MM.1S (cell line): ENCODE results near the gene WRAP73.

ENCODE experiments used
- EZH2 ChIP-seq: fragments of 300-600 bp; sonication (generic); optimal IDR thresholded peaks from 2 replicates; pipeline ENCODE3; 2017; ENCODE audit warnings: low read depth, mild to moderate bottlenecking, antibody characterized with exemption, low read length, mixed read lengths
- EZH2phosphoT487 ChIP-seq: fragments of 300-600 bp; sonication (generic); IDR thresholded peaks from 2 replicates; pipeline ENCODE4 v1.6.1; 2018; ENCODE audit warnings: antibody characterized with exemption, low read length
- TF ChIP-seq, protein P1 (sequence below): fragments of 300-600 bp; sonication (generic); IDR thresholded peaks from 2 replicates; pipeline ENCODE4 v1.5.1; 2016; ENCODE audit warnings: antibody characterized with exemption, low read length, mixed read lengths

DNA sequence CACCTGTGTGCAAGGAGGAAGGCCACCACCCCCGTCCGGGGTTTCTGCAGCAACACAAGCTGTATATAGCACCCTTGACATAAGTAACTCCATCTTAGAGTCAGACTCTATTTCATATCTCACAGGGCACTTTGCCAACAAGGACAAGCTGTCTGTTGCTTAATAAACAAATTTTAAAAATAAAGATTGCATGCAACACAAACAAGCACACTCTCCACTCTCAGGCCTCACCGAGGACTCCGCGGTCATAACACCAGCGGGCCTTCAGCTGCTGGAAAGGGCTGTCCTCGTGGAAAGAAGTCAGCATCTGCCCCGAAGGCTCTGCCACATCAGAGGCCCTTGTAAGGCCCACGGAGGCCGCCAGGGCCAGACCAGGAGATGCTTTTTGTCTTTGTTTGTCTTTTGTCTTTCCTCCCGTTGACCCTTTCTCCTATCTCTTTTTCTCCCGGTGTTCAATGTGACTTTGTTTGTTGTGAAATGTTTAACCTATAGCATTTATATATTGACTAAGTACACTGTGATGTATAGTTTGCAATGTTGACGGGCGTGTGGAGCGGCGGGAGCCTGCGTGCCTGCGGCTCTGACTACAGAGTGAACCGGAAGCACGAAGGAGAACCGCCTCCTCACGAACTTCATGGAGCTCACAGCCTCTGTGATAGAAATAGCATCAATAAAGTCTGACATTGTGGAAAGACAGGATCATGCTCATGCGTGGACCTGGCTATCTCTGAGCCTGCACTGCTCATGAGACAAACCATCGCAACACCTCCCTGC lies 62.7 kb downstream of the WRAP73 start:
- TF ChIP-seq, protein P1, sequence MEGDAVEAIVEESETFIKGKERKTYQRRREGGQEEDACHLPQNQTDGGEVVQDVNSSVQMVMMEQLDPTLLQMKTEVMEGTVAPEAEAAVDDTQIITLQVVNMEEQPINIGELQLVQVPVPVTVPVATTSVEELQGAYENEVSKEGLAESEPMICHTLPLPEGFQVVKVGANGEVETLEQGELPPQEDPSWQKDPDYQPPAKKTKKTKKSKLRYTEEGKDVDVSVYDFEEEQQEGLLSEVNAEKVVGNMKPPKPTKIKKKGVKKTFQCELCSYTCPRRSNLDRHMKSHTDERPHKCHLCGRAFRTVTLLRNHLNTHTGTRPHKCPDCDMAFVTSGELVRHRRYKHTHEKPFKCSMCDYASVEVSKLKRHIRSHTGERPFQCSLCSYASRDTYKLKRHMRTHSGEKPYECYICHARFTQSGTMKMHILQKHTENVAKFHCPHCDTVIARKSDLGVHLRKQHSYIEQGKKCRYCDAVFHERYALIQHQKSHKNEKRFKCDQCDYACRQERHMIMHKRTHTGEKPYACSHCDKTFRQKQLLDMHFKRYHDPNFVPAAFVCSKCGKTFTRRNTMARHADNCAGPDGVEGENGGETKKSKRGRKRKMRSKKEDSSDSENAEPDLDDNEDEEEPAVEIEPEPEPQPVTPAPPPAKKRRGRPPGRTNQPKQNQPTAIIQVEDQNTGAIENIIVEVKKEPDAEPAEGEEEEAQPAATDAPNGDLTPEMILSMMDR = no peak
- TF ChIP-seq EZH2 (no peak), EZH2phosphoT487 (no peak)
